ENCODE data around the gene AGL. TPM values are rescaled to one million over a fixed set of nuclear protein-coding genes. Genes with fewer than 3 reads are reported as not detected.

AGL gene
- total and polyA plus RNA-seq, 10 of the 15 experiments (the other 5 are each of a cell fraction or from before 2014, with no cell fraction given), result 5.6 to 21.6 (median 13.7) TPM

GRCh38 chr1:99917214-99917613 lies 67.1 kb downstream of the AGL start (continued):
- TF ChIP-seq, protein P1, sequence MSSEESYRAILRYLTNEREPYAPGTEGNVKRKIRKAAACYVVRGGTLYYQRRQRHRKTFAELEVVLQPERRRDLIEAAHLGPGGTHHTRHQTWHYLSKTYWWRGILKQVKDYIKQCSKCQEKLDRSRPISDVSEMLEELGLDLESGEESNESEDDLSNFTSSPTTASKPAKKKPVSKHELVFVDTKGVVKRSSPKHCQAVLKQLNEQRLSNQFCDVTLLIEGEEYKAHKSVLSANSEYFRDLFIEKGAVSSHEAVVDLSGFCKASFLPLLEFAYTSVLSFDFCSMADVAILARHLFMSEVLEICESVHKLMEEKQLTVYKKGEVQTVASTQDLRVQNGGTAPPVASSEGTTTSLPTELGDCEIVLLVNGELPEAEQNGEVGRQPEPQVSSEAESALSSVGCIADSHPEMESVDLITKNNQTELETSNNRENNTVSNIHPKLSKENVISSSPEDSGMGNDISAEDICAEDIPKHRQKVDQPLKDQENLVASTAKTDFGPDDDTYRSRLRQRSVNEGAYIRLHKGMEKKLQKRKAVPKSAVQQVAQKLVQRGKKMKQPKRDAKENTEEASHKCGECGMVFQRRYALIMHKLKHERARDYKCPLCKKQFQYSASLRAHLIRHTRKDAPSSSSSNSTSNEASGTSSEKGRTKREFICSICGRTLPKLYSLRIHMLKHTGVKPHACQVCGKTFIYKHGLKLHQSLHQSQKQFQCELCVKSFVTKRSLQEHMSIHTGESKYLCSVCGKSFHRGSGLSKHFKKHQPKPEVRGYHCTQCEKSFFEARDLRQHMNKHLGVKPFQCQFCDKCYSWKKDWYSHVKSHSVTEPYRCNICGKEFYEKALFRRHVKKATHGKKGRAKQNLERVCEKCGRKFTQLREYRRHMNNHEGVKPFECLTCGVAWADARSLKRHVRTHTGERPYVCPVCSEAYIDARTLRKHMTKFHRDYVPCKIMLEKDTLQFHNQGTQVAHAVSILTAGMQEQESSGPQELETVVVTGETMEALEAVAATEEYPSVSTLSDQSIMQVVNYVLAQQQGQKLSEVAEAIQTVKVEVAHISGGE (CRISPR knock-in tag; IDR thresholded peaks at IDR 0.05), result no peak
- TF ChIP-seq GATAD2B (conservative IDR thresholded peaks at IDR 0.05; ENCODE audit: low read depth) (no peak), NR2C2 (IDR thresholded peaks at IDR 0.05; ENCODE audit: borderline replicate concordance, control insufficient read depth, insufficient read length, low read depth) (no peak), ESRRA (IDR thresholded peaks at IDR 0.05; ENCODE audit: low read length) (no peak)

- CTCF ChIA-PET, result interaction anchor here (0.8 kb wide), 1 partner anchor 541 kb away, joined by 3 read pairs; no protein-coding TSS in a partner anchor
Observed at GRCh38 chr1:99919220-99919619, 69.1 kb downstream of the AGL start.

More at GRCh38 chr1:99919220-99919619, 69.1 kb downstream of the AGL start:
- BruUV-seq (replicated peaks), result no TSS peak
- H3K27me3 ChIP-seq (replicated peaks in 1 of 2; ENCODE audit: control insufficient read depth in 2 of 2, insufficient read depth in 2 of 2, low read length in 1 of 2), result no peaks in the 10 kb centered on the region
- H3K79me2 ChIP-seq (ENCODE audit: control insufficient read depth, insufficient read depth, low read length), result no peaks in the 10 kb centered on the region
- no peak overlapping the region for H3K27ac ChIP-seq (ENCODE audit: control insufficient read depth, insufficient read depth)
- no peak for TF ChIP-seq STAT1 (conservative IDR thresholded peaks at IDR 0.05)
- TF ChIP-seq MYC (IDR thresholded peaks at IDR 0.05; ENCODE audit: insufficient read depth, insufficient read length, insufficient replicate concordance, low read length, severe bottlenecking), result no peak
- no peak for TF ChIP-seq NFYA (IDR thresholded peaks at IDR 0.05; ENCODE audit: borderline replicate concordance, low read depth, low read length)
- TF ChIP-seq KAT2A (conservative IDR thresholded peaks at IDR 0.05; ENCODE audit: control insufficient read depth, low read depth, low read length), result no peak
- TF ChIP-seq TAF1 (IDR thresholded peaks at IDR 0.05; ENCODE audit: borderline replicate concordance, low read depth, low read length), result no peak
- no peak for TF ChIP-seq EED (IDR thresholded peaks at IDR 0.05; ENCODE audit: low read depth)
- TF ChIP-seq JUNB (IDR thresholded peaks at IDR 0.05), result no peak
- no peak for TF ChIP-seq POLR2AphosphoS5 (IDR thresholded peaks at IDR 0.05; ENCODE audit: low read length)
- no peak for TF ChIP-seq MTA2 (IDR thresholded peaks at IDR 0.05; ENCODE audit: low read depth)
- no peak for TF ChIP-seq PAX5 (IDR thresholded peaks at IDR 0.05; ENCODE audit: borderline replicate concordance, low read depth, low read length)
- POLR2A ChIA-PET, result no interaction called here
- intact Hi-C loops (cut with micrococcal nuclease; ENCODE audit: unreplicated experiment), result no loop called here
- FAIRE-seq (no peak), ATAC-seq (no peak), DNase-seq (ENCODE audit: low read depth, low spot score) (no peak)
- SMC1A ChIA-PET (ENCODE audit: uncharacterized antibody, unreplicated experiment), result no interaction called here
- no peaks in the 10 kb centered on the region for H3K4me1 ChIP-seq (ENCODE audit: control insufficient read depth, insufficient read depth, low read length)
- H3K9ac ChIP-seq (ENCODE audit: control insufficient read depth, insufficient read depth, low read length), result no peak overlapping the region
- no peak overlapping the region for H3K4me3 ChIP-seq
- no peaks in the 10 kb centered on the region; a peak in 3 of 4 replicates for H3K36me3 ChIP-seq (ENCODE audit: control insufficient read depth in 2 of 2, insufficient read depth in 2 of 2, low read length in 1 of 2)
- in situ Hi-C loops (cut with MboI), result no loop called here
- H3K9me3 ChIP-seq (replicated peaks; ENCODE audit: control insufficient read depth, insufficient read depth, low read length), result no peaks in the 10 kb centered on the region
- 100% methylated on average over 1 of the region's 1 CpG for WGBS (ENCODE audit: insufficient coverage, insufficient replicate concordance, low lambda C conversion rate, missing lambda C conversion rate)
- no peak overlapping the region for H2AFZ ChIP-seq (ENCODE audit: control insufficient read depth, low read depth, low read length)
- no peaks in the 10 kb centered on the region for H4K20me1 ChIP-seq (ENCODE audit: control insufficient read depth, insufficient read depth)
- H3K4me2 ChIP-seq (ENCODE audit: control insufficient read depth, insufficient read depth), result no peak overlapping the region
- RAD21 ChIA-PET (ENCODE audit: unreplicated experiment), result no interaction called here

Data from GM12878 (cell line).